Activated effector memory CD4-positive, alpha-beta T cell treated with anti-CD3 and anti-CD28 coated beads, Interleukin-2, amount 50 U/mL, for 16 hours (primary cell): ENCODE results near the gene MAPK1IP1L.
"Not testable (repeated sequence)": the region's sequence is repeated elsewhere in the genome, so short reads cannot be mapped to it uniquely, and the experiment has no call there.

ENCODE experiments used
- DNase-seq: peaks from one replicate; pipeline ENCODE4 v3.0.0-alpha.2; 2020

Gene MAPK1IP1L

GRCh38 chr14:55051423-55052268 lies at the start of gene MAPK1IP1L:
TSS of gene MAPK1IP1L (plus strand) at chr14:55051647. CDS start at chr14:55061684, 10,037 bp downstream.
- DNase-seq = peak; percentile 97

GRCh38 chr14:55005071-55005470 lies 46.4 kb upstream of the MAPK1IP1L start:
- no peak for DNase-seq

- DNase-seq = no peak
Observed at GRCh38 chr14:55015006-55015405, 36.4 kb upstream of the MAPK1IP1L start.

- DNase-seq = no peak
Observed at GRCh38 chr14:55019968-55020554, 31.4 kb upstream of the MAPK1IP1L start.

- not testable (repeated sequence) for DNase-seq
Observed at GRCh38 chr14:55024365-55024764, 27.1 kb upstream of the MAPK1IP1L start.

- DNase-seq = no peak
Observed at GRCh38 chr14:55025948-55026347, 25.5 kb upstream of the MAPK1IP1L start.

- no peak for DNase-seq
Observed at GRCh38 chr14:55026441-55026792, 25.0 kb upstream of the MAPK1IP1L start.

- DNase-seq = peak; percentile 99
Observed at GRCh38 chr14:55026793-55027561, 24.5 kb upstream of the MAPK1IP1L start, which contains the start of the genes SOCS4 and WDHD1. TSS of gene SOCS4 (plus strand) at chr14:55027236. CDS start at chr14:55043042, 15,806 bp downstream. TSS of gene WDHD1 (minus strand) at chr14:55027099. CDS start at chr14:55026787, 312 bp downstream.

- no peak for DNase-seq
Observed at GRCh38 chr14:55028066-55028465, 23.4 kb upstream of the MAPK1IP1L start.

GRCh38 chr14:55028476-55028875 lies 23.0 kb upstream of the MAPK1IP1L start:
- no peak for DNase-seq

- DNase-seq = no peak
Observed at GRCh38 chr14:55031190-55031589, 20.3 kb upstream of the MAPK1IP1L start.

GRCh38 chr14:55037995-55038394 lies 13.5 kb upstream of the MAPK1IP1L start:
- DNase-seq = not testable (repeated sequence)

- DNase-seq = no peak
Observed at GRCh38 chr14:55038708-55039107, 12.7 kb upstream of the MAPK1IP1L start.

- no peak for DNase-seq
Observed at GRCh38 chr14:55043528-55043927, 7.9 kb upstream of the MAPK1IP1L start.

GRCh38 chr14:55045087-55045486 lies 6.4 kb upstream of the MAPK1IP1L start:
- DNase-seq = no peak

- DNase-seq = no peak
Observed at GRCh38 chr14:55047301-55048053, 4.0 kb upstream of the MAPK1IP1L start.

- no peak for DNase-seq
Observed at GRCh38 chr14:55048900-55049436, 2.5 kb upstream of the MAPK1IP1L start.

GRCh38 chr14:55051165-55051422 lies 353 bp upstream of the MAPK1IP1L start:
- no peak for DNase-seq

GRCh38 chr14:55052269-55052930 lies 953 bp downstream of the MAPK1IP1L start:
- no peak for DNase-seq

- DNase-seq = no peak
Observed at GRCh38 chr14:55053018-55053417, 1.6 kb downstream of the MAPK1IP1L start.

GRCh38 chr14:55053500-55053899 lies 2.1 kb downstream of the MAPK1IP1L start:
- no peak for DNase-seq

GRCh38 chr14:55054098-55054497 lies 2.7 kb downstream of the MAPK1IP1L start:
- no peak for DNase-seq
